ENCODE measurements around the gene GPR42.
"Not testable (repeated sequence)": the region's sequence is repeated elsewhere in the genome, so short reads cannot be mapped to it uniquely, and the experiment has no call there.

The GPR42 gene

DNA sequence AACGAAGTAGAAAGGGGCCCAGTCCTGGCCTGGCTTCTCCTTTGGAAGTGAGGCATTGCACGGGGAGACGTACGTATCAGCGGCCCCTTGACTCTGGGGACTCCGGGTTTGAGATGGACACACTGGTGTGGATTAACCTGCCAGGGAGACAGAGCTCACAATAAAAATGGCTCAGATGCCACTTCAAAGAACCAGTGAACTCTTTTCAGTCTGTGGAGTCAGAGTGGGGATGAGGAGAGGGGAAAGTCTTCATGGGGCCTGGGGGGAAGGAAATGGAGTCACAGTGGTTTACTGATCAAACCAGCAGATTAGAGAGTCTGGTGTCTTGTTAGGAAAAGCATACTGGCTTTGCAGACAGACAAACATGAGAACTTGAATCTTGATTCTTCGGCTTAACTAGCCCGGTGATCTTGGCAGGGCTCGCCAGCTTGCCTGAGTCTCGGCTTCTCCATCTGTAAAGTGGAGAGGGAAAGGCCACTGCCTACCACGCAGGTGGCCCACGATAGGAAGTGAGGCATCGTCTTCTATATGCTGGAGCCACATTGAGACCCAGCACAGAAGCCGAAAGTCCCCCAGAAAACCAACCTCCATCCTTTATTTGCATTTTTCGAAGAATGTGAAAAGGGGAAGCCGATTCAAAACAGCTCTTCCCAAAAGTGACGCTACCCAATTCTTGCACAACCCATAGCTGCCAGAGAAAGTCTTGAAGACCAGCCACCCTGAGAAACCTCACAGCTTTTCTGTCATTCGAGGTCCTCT, 23.5 kb upstream of the GPR42 start, which contains the start of gene FFAR1:
TSS of gene FFAR1 (plus strand) at position 732 of the 759 bp plus-strand sequence. CDS start 3,650 bp downstream, outside the sequence.
- DNase-seq (ENCODE audit: low spot score), result no peak

DNA sequence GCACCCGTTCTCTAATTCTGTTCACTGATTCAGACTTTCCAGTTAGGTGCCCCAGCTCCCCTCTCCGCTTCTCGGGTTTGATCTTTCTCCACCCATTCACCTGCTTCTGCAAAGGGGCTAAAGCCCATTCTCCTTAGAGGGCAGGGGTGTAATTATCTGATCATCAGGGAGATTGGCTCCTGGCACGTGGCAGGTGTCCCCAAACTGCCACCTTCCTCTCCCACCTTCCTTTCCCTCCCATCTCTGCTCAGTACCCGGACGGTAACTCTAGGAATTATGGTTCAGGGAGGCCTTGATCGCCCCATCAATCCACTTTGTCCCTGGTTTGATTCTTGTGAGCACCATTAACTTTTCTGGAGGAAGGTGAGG, 23.0 kb upstream of the GPR42 start:
- no peak for DNase-seq (ENCODE audit: low spot score)

DNA sequence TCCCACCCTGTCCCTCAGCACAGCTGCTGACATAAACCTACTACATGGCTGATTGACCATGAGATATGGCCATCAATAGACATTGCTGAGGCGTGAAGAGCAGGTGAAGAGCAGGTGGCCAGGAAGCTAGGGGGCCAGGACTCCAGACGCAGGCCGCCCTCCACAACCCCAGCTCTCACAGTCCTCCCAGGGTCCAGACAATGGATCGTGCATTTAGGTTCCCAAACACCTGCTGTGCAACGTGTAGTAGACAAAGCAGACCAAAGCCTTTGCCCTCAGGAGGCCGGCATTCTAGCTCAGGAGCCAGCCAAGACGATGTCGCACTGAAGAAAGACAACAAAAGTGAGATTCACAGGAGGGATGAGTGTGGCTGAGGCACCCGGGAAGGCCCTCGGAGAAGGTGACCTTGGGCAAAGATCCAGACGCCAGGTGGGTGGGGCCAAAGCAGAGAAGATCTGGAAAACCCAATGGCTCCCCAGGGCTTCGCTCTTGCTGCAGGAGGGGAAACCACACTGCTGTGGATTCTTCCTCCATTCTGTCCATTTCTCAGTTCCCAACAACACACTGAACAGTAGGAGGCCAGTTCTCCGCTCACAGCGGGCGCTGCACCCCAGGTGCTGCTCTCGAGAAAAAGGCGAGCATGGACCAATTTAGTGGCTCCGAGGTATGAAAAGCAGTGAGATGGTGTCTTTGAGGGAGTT, 21.8 kb upstream of the GPR42 start:
- no peak for DNase-seq (ENCODE audit: low spot score)

DNA sequence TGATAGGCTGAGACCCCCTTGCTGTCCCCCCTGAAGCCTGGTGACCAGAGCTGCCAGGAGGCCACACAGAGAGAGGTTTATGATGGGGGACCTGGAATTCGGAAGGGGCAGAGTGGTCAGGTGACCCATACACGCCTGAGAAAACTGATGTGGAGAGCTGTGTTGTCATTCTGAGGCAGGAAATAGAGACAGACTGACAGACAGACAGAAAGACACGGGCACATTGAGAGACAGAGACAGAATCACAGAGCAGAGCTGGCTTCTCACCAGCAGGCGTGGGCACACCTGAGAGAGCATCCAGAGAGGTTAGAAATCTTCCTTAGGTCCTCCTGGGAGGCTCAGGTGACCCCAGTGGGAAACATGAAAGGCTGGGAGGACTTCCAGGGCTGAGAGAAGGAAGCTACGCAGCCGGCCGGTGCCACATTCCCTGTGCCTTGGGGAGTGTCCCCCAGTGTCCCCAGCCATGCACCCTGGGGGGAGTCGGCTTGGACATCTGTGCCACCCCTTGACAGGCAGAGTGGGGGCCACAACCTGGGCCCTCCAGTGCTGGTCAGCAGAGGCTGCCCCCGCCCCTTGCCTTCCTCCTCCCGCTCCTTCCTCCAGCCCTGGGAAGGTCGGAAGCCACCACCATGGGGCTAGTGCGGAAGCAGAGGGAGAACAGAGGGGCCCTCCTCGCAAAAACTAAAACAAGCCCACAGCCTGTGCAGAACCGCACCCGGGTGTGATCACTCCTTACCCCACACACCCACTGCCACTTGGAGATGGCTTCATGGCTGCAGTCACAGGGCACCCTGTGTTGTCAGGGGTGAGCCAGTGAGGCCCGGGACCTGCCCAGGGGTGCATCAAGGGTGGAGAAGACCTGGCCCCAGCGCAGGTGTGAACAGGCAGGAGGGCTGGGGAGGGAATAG, 21.0 kb upstream of the GPR42 start:
- no peak for DNase-seq (ENCODE audit: low spot score)

DNA sequence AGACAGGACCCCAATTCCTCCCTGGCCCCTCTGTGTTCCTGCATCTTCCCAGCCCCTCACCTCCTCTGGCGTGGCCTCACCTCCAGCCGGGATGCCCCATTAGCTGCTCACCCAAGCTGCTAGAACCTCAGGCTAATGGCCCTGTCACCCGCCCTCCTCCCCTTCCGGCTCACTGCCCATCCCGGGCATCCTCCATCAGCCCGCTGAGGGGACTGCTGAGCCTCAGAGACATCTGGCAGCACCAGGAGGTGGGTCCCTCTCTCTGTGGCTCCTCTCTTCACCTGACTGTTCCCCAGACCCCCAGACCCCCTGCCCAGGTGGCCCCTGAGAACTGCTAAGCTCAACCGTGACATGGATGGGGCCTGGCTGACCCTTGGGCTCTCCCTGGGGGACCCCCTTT, 20.3 kb upstream of the GPR42 start:
- no peak for DNase-seq (ENCODE audit: low spot score)

DNA sequence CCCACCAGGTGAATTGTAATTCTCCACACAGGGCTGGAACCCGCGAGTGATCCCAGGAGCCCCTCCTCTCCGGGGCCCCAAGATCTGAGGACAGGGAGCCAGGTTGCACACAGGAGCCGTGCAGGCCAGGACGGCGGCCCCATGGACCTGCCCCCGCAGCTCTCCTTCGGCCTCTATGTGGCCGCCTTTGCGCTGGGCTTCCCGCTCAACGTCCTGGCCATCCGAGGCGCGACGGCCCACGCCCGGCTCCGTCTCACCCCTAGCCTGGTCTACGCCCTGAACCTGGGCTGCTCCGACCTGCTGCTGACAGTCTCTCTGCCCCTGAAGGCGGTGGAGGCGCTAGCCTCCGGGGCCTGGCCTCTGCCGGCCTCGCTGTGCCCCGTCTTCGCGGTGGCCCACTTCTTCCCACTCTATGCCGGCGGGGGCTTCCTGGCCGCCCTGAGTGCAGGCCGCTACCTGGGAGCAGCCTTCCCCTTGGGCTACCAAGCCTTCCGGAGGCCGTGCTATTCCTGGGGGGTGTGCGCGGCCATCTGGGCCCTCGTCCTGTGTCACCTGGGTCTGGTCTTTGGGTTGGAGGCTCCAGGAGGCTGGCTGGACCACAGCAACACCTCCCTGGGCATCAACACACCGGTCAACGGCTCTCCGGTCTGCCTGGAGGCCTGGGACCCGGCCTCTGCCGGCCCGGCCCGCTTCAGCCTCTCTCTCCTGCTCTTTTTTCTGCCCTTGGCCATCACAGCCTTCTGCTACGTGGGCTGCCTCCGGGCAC, 19.3 kb upstream of the GPR42 start:
- DNase-seq (ENCODE audit: low spot score), result no peak

DNA sequence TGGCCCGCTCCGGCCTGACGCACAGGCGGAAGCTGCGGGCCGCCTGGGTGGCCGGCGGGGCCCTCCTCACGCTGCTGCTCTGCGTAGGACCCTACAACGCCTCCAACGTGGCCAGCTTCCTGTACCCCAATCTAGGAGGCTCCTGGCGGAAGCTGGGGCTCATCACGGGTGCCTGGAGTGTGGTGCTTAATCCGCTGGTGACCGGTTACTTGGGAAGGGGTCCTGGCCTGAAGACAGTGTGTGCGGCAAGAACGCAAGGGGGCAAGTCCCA, 18.8 kb upstream of the GPR42 start:
- DNase-seq (ENCODE audit: low spot score), result no peak

DNA sequence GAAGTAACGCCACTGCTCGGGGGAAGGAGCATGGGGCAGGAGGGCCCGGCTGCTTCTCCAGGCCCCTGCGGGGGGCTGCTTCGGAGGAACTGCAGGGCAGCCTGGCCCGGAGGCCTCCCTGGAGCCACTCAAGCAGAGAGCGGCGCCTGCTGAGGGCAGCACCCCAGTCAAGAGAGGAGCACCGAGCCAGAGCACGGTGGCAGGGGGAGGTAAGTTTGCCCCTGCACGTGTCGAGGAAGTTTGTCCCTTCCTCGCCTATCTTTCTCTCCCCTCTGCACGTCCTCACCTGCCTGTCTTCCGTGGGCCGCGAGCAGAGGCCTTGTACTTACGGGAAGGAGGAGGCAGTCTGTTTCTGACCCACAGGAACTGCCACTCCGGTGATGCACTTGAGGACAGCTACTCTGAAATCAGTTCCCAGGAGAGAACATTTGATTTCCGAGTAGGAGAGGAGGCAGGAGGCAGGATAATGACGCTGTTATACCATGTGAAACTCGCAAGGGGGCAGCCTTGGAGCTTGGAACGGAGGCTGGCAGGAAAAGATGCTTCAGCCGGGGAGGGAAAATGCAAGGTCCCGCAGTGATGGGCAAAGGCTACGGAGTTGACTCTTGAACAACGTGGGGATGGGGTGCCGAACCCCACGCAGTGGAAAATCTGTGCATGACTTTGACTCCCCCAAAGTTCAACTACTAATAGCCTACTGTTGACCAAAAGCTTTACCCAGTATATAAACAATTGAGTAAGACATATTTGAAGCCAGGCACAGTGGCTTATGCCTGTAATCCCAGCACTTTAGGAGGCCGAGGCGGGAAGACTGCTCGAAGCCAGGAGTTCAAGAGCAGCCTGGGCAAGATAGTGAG, 18.2 kb upstream of the GPR42 start:
- DNase-seq (ENCODE audit: low spot score), result peak; percentile 39

DNA sequence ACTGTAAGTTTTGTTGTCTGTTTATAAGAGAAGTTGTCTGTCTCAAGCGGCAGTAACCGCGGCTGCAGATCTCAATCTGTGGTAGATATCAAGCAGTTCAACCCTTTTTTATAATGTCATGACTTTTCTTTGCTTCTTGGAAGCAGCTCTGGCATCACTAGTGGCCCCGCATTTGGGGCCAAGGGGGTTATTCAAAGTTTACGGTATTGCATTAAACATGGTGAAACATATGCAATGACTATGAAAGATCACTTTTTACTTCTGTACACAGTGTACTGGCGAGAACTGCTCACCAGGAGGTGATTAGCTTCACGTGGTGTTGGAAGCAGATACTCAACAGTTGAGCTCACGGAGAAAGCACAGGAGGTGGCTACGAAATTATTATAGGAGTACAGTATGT, 17.2 kb upstream of the GPR42 start:
- DNase-seq (ENCODE audit: low spot score), result no peak

DNA sequence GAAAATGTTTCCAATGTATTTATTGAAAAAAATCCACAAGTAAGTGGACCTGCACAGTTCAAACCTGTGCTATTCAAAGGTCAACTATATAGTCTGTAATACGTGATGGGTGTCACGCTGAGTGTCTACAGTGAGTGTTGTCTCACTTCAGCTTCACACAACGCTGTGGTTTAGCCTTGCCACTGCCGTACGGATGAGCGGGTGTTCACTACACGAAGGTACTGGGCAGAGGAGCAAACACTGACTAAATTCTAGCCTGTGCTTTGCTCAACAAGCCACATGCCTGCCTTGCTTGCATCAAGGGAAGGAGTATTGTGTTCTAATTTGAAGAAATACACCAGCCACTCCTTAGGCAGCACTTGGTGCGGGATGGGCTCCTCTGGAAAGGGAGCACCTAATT, 16.0 kb upstream of the GPR42 start:
- no peak for DNase-seq (ENCODE audit: low spot score)

DNA sequence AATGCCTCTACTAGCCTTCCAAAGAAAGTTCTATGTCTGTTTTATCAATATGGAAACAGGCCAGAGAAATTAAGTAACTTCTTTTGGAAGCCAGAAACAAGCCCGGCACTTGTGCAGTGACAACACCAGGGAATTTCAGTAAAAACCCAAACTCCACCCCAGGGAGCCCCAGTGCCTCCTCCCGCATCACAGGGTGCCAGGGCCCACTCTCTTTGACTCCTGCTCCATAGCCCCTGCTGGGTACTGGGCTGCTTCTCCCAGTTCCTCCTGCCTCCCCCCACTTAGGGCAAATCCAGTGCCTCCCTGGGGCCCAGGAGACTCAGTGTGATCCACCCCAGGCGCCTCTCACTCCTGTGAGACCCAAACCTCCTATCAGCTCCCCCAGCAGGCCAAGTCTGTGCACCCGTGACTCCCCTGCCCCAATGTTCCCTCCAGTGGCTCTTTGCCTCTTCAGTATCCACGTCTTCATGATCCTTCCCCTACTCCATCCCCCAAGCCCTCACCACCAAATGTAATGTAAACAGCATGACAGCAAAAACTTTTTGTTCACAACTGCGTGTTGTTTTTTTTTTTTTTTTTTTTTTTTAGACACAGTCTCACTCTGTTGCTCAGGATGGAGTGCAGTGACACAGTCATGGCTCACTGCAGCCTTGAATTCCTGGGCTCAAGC, 14.9 kb upstream of the GPR42 start:
- no peak for DNase-seq (ENCODE audit: low spot score)

DNA sequence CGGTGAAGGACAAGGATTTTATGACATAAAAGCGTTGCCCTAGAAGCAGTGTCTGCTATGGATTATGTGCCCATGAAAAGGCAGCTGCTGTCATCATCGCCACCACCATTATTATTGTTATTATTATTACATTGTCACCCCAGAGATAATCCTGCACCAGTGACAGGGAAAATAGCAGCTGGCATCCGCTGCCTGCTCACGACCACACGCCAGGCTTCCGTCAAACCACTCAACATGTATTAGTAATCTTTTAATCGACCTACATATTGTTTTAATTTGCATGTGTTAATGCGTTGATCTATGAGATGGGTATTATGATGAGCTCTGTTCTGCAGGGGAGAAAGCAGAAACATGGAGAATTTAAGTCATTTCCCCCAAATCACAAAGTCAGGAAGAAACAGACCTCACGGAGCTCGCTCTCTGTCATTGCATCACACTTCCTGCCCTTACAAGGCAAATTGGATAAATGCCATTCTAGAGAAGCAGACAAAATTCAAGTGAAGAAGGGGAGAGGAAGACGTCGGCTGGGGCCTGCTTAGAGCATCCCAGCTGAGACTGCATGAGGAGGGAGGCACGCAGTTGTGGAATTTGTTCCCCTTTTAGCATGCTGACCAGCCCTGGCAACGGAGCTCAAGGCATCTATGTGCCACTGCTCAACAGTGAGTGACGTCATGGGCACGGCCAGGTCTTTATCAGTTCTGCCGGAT, 12.8 kb upstream of the GPR42 start, which contains the start of gene FFAR3:
TSS of gene FFAR3 (plus strand) at position 594 of the 707 bp plus-strand sequence. CDS start 431 bp downstream, outside the sequence.
- DNase-seq (ENCODE audit: low spot score), result no peak

DNA sequence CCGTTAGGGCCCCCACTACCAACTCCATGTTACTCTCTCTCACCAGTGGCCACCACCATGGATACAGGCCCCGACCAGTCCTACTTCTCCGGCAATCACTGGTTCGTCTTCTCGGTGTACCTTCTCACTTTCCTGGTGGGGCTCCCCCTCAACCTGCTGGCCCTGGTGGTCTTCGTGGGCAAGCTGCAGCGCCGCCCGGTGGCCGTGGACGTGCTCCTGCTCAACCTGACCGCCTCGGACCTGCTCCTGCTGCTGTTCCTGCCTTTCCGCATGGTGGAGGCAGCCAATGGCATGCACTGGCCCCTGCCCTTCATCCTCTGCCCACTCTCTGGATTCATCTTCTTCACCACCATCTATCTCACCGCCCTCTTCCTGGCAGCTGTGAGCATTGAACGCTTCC, 12.0 kb upstream of the GPR42 start:
- not testable (repeated sequence) for DNase-seq (ENCODE audit: low spot score)

DNA sequence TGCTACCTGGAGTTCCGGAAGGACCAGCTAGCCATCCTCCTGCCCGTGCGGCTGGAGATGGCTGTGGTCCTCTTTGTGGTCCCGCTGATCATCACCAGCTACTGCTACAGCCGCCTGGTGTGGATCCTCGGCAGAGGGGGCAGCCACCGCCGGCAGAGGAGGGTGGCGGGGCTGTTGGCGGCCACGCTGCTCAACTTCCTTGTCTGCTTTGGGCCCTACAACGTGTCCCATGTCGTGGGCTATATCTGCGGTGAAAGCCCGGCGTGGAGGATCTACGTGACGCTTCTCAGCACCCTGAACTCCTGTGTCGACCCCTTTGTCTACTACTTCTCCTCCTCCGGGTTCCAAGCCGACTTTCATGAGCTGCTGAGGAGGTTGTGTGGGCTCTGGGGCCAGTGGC, 11.5 kb upstream of the GPR42 start:
- DNase-seq (ENCODE audit: low spot score), result not testable (repeated sequence)

DNA sequence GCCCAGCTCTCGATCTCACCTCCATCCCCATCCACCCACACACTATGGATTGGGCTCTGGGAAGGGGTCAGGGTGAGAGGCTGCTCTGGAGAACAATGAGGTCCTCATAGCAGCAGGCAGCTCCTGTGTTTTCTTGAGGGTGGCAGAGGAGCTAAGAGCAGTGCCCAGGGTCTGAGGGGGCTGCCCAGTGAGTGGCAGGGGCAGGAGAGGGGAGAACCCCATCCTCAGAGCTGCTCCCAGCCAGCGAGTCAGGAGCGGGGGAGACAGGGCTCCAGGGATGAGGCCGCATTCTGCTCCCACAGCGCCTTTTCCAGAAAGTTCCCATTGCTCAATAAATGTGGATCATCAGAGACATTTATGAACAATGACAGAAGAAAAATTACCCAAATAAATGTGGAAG, 10.8 kb upstream of the GPR42 start:
- DNase-seq (ENCODE audit: low spot score), result not testable (repeated sequence)

DNA sequence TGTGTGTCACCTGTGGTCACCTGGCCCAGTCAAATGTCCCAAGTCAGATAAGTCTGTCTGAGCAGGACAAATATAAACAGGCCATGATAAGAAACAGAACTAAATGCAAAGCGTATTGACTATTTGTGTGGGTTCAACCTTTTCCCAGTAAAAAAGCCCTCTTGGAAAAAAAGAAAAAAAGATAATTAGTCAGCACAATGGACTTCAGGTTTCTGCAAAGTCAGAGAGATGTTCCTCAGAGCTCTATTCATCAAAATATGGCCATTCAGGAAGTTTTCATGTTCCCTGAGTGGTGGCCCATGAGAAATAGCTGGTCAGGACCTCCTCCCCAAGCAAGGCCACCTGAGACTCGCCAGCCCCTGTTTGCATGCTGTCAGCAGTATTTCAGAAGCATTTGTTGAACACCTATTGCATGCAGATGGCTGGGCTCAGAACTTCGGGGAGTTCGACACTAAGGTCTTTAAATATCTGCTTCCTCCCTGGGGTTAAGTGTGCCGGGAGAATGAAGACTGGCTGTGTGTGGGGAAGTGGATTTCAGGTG, 9.9 kb upstream of the GPR42 start:
- DNase-seq (ENCODE audit: low spot score), result no peak

DNA sequence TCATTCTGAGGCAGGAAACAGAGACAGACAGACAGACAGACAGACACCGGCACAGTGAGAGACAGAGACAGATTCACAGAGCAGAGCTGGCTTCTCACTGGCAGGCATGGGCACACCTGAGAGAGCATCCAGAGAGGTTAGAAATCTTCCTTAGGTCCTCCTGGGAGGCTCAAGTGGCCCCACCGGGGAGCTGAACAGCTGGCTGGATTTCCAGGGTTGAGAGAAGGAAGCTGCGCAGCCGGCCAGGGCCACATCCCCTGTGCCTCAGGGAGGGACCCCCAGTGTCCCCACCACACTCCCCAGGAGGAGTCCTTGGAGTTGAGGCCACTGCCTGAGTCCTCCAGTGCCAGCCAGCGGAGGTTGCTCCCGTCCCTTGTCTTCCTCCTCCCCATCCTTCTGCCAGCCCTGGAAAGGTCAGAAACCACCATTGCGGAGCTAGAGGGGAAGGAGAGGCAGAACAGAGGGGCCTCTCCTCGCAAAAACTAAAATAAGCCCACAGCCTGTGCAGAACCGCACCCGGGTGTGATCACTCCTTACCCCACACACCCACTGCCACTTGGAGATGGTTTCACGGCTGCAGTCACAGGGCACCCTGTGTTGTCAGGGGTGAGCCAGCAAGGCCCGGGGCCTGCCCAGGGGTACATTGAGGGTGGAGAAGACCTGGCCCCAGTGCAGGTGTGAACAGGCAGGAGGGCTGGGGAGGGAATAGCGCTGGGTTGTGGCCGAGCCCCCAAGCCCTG, 8.4 kb upstream of the GPR42 start:
- no peak for DNase-seq (ENCODE audit: low spot score)

DNA sequence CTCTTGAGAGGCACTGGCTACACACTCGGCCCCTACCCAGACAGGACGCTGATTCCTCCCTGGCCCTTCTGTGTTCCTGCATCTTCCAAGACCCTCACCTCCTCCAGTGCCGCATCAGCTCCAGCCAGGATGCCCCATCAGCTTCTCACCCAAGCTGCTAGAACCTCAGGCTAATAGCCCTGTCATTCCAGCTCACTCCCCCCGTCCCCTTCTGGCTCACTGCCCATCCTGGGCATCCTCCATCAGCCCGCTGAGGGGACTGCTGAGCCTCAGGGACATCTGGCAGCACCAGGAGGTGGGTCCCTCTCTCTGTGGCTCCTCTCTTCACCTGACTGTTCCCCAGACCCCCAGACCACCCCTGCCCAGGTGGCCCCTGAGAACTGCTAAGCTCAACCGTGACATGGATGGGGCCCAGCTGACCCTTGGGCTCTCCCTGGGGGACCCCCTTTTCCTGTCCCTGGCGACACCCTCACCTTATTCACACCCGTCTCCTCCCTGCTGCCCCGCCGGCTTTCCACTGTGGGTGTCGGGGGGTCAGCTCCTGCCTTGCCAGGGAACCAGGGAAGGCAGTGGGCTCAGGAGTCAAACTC, 7.8 kb upstream of the GPR42 start:
- DNase-seq (ENCODE audit: low spot score), result no peak
